ENCODE results near the gene MED9. TPM values are rescaled to one million over a fixed set of nuclear protein-coding genes. Genes with fewer than 3 reads are reported as not detected.

The MED9 gene
- total RNA-seq, 1 experiment from 2014 or later: 12.7 TPM

DNA sequence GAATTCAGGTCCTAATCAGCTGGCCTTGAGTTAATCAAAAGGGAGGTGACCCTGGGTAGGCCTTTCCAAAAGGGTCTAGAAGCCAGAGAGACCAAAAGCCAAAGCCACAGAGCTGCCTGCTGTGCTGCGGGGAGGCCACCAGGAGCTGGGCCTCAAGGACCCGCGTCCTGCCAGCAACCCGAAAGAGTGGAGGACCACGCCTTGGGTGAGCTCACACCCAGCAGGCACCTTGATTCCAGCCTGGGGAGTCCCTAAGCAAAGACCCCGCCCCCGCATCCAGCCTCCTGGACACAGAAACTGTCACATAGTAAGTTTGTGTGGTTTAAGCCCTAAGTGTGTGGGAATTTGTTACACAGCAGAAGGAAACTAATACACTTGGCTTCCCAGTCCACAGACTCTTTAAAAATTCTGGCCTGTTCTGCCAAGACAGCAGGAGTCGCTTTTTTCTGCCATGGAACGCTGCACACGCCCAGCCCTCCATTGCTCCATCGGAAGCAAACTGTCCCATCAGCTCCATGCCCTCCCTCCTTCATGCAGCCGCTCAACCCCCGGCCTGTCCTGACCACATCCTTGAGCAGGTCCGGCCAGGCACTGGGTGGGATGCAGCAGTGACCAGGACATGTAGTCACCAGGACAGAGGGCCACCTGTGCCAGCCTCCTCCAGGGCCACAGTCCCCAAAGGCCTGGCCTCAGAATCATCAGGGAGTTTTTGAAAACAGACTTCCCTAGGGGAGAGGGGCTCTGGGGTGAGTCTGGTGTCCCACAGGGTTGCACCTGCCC is 40.3 kb downstream of the MED9 start:
- no TSS peak for BruUV-seq (replicated peaks)
- TF ChIP-seq, protein P1, sequence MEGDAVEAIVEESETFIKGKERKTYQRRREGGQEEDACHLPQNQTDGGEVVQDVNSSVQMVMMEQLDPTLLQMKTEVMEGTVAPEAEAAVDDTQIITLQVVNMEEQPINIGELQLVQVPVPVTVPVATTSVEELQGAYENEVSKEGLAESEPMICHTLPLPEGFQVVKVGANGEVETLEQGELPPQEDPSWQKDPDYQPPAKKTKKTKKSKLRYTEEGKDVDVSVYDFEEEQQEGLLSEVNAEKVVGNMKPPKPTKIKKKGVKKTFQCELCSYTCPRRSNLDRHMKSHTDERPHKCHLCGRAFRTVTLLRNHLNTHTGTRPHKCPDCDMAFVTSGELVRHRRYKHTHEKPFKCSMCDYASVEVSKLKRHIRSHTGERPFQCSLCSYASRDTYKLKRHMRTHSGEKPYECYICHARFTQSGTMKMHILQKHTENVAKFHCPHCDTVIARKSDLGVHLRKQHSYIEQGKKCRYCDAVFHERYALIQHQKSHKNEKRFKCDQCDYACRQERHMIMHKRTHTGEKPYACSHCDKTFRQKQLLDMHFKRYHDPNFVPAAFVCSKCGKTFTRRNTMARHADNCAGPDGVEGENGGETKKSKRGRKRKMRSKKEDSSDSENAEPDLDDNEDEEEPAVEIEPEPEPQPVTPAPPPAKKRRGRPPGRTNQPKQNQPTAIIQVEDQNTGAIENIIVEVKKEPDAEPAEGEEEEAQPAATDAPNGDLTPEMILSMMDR (IDR thresholded peaks at IDR 0.05; ENCODE audit: unreplicated experiment): no peak
- no peak for DNase-seq
- Mint-ChIP-seq H3K36me3 (ENCODE audit: insufficient read depth, unreplicated experiment) (peaks cover under 1% of the 10 kb centered on the region), H3K27me3 (ENCODE audit: unreplicated experiment) (no peaks in the 10 kb centered on the region), H3K4me3 (ENCODE audit: low read depth, unreplicated experiment) (no peak overlapping the region), H3K4me1 (ENCODE audit: low read depth, unreplicated experiment) (no peaks in the 10 kb centered on the region), H3K27ac (ENCODE audit: unreplicated experiment) (no peak overlapping the region), H3K9me3 (ENCODE audit: low read depth, unreplicated experiment) (no peaks in the 10 kb centered on the region)
- CTCF ChIA-PET: no interaction called here
- intact Hi-C loops (cut with micrococcal nuclease; ENCODE audit: unreplicated experiment): no loop called here

DNA sequence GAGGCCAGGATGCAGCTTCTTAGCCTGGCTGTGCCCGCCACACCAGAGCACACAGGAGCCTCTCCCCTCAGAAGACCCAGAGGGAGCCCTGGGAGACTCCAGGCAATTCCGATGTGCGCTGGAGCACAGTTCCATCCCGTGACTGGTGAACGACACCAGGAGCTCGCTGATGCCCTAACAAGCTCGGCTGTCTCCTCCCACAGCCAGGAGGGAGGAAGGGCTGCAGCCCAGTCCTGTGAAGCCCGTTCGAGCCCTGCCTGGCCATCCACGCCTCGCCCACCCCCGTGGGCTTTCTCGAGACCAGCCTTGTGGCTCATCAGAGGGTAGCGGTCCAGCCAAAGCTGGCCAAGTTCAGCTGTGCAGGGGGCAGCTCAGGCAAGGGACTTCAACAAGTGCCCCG is 41.2 kb downstream of the MED9 start:
- CTCF ChIA-PET: no interaction called here
- H3K4me1 Mint-ChIP-seq (ENCODE audit: low read depth, unreplicated experiment): no peaks in the 10 kb centered on the region

DNA sequence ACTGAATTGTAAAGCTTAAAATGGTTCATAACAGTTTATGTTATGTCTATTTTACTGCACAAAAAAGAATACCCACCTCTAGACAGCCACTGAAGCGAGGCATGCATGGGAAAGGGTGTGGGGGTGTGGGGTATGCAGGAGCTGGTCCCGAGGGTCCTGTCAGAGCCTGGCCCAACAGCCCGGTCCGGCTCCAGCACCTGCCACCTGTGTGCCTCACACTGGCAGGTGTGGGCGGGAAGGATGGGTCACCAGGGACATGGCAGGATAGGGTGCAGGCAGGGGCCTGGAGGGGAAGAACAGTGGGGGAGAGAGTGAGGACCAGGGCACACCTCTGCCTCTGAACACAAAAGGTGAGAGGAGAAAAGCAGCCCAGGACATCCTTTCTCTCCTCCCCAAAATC is 42.2 kb downstream of the MED9 start:
- no peak for DNase-seq
- H3K9me3 Mint-ChIP-seq (ENCODE audit: low read depth, unreplicated experiment): no peaks in the 10 kb centered on the region
- no peak overlapping the region for H3K4me3 Mint-ChIP-seq (ENCODE audit: low read depth, unreplicated experiment)
- peaks cover 3% of the 10 kb centered on the region for H3K36me3 Mint-ChIP-seq (ENCODE audit: insufficient read depth, unreplicated experiment)
- H3K27ac Mint-ChIP-seq (ENCODE audit: unreplicated experiment): no peak overlapping the region
- CTCF ChIA-PET: no interaction called here
- no TSS peak for BruUV-seq (replicated peaks)
- H3K4me1 Mint-ChIP-seq (ENCODE audit: low read depth, unreplicated experiment): no peaks in the 10 kb centered on the region
- intact Hi-C loops (cut with micrococcal nuclease; ENCODE audit: unreplicated experiment): no loop called here
- no peaks in the 10 kb centered on the region for H3K27me3 Mint-ChIP-seq (ENCODE audit: unreplicated experiment)
- TF ChIP-seq, protein P1 (IDR thresholded peaks at IDR 0.05; ENCODE audit: unreplicated experiment): no peak

More for the DNA sequence above, 41.2 kb downstream of the MED9 start:
- no TSS peak for BruUV-seq (replicated peaks)
- no peak overlapping the region for H3K4me3 Mint-ChIP-seq (ENCODE audit: low read depth, unreplicated experiment)
- TF ChIP-seq, protein P1 (IDR thresholded peaks at IDR 0.05; ENCODE audit: unreplicated experiment): no peak
- intact Hi-C loops (cut with micrococcal nuclease; ENCODE audit: unreplicated experiment): no loop called here
- no peaks in the 10 kb centered on the region for H3K9me3 Mint-ChIP-seq (ENCODE audit: low read depth, unreplicated experiment)
- H3K27me3 Mint-ChIP-seq (ENCODE audit: unreplicated experiment): no peaks in the 10 kb centered on the region
- DNase-seq: no peak
- H3K27ac Mint-ChIP-seq (ENCODE audit: unreplicated experiment): no peak overlapping the region
- H3K36me3 Mint-ChIP-seq (ENCODE audit: insufficient read depth, unreplicated experiment): peaks cover 3% of the 10 kb centered on the region

DNA sequence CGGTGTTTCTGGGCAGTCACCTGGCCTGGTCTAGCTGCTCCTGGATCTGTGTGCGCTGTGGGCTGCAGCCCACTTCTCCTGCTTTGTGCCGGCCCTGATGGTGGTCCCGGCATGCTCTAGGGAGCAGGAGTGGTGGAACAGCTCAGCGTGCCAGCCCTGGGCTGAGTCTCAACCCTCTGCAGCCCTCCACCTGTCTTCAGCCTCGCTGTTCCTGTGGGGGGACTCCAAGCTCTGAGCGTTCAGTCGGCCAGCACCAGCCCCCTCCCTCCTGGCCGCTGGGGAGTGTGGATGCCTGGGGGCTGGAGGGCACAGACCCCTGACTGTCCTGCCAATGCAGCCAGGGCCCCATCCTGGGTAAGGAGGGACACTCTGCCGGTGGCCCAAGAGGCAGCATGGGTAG is 43.1 kb downstream of the MED9 start:
- CTCF ChIA-PET: no interaction called here
- no peaks in the 10 kb centered on the region for H3K27me3 Mint-ChIP-seq (ENCODE audit: unreplicated experiment)
- no peaks in the 10 kb centered on the region for H3K9me3 Mint-ChIP-seq (ENCODE audit: low read depth, unreplicated experiment)
- peaks cover 3% of the 10 kb centered on the region for H3K36me3 Mint-ChIP-seq (ENCODE audit: insufficient read depth, unreplicated experiment)
- DNase-seq: no peak
- BruUV-seq (replicated peaks): no TSS peak
- intact Hi-C loops (cut with micrococcal nuclease; ENCODE audit: unreplicated experiment): no loop called here
- H3K4me1 Mint-ChIP-seq (ENCODE audit: low read depth, unreplicated experiment): no peaks in the 10 kb centered on the region
- TF ChIP-seq, protein P1 (IDR thresholded peaks at IDR 0.05; ENCODE audit: unreplicated experiment): no peak
- no peak overlapping the region for H3K27ac Mint-ChIP-seq (ENCODE audit: unreplicated experiment)
- no peak overlapping the region for H3K4me3 Mint-ChIP-seq (ENCODE audit: low read depth, unreplicated experiment)
